OCI-LY3 (cell line): ENCODE results near the gene C21orf58.

Experiments used
- H2AFZ ChIP-seq: fragments of 200-600, 300-600 bp; shearing (Covaris generic); 2 replicates; pipeline ENCODE4 v1.6.0; 2014; ENCODE audit warnings: antibody characterized with exemption, low read depth, low read length
- H3K27ac ChIP-seq: fragments of 200-600, 300-600 bp; sonication (generic); 2 replicates; pipeline ENCODE4 v1.5.1; 2014; ENCODE audit warnings: mild to moderate bottlenecking, low read length, moderate library complexity, mixed read lengths
- H3K27me3 ChIP-seq: fragments of 200-600, 300-600 bp; sonication (generic); 2 replicates; pipeline ENCODE4 v1.6.1; 2014; ENCODE audit warnings: low read depth, low read length, mixed read lengths
- H3K36me3 ChIP-seq: fragments of 200-600, 300-600 bp; sonication (generic); replicated peaks from 2 replicates; pipeline ENCODE3; 2014; ENCODE audit warnings: low read depth, low read length, mixed read lengths
- H3K4me1 ChIP-seq: fragments of 300-600, 200-600 bp; sonication (generic); 2 replicates; pipeline ENCODE4 v1.6.1; 2014; ENCODE audit warnings: low read length, mixed read lengths
- H3K4me2 ChIP-seq: fragments of 200-600, 300-600 bp; sonication (generic); 2 replicates; pipeline ENCODE4 v1.6.1; 2014; ENCODE audit warnings: low read length, mixed read lengths
- H3K4me3 ChIP-seq: fragments of 300-600, 200-600 bp; sonication (generic); 2 replicates; pipeline ENCODE4 v1.5.1; 2014; ENCODE audit warnings: antibody characterized with exemption, mild to moderate bottlenecking, low read length, moderate library complexity
- H3K79me2 ChIP-seq: fragments of 300-600, 200-600 bp; shearing (Covaris generic); 2 replicates; pipeline ENCODE4 v1.6.1; 2014; ENCODE audit warnings: mild to moderate bottlenecking, low read length, mixed read lengths
- H3K9ac ChIP-seq: fragments of 300-600, 200-600 bp; shearing (Covaris generic); 2 replicates; pipeline ENCODE4 v1.6.0; 2014; ENCODE audit warnings: mild to moderate bottlenecking, low read length, moderate library complexity
- H3K9me3 ChIP-seq: fragments of 200-600, 300-600 bp; shearing (Covaris generic); 2 replicates; pipeline ENCODE4 v1.6.1; 2014; ENCODE audit warnings: low read length, mixed read lengths; ENCODE audit not compliant: insufficient read depth
- H4K20me1 ChIP-seq: fragments of 200-600, 300-600 bp; sonication (generic); 2 replicates; pipeline ENCODE4 v1.6.1; 2016; ENCODE audit warnings: low read length, mixed read lengths; ENCODE audit not compliant: insufficient read depth
- EZH2phosphoT487 ChIP-seq: fragments of 200-600 bp; shearing (Covaris generic); IDR thresholded peaks from 2 replicates; pipeline ENCODE4 v1.6.1; 2018; ENCODE audit warnings: antibody characterized with exemption, mixed run types, low read depth
- TF ChIP-seq, protein P1 (sequence below): fragments of 200-600, 300-600 bp; sonication (generic); IDR thresholded peaks from 2 replicates; pipeline ENCODE4 v1.5.1; 2014; ENCODE audit warnings: antibody characterized with exemption, low read length, low read depth

Gene C21orf58

DNA sequence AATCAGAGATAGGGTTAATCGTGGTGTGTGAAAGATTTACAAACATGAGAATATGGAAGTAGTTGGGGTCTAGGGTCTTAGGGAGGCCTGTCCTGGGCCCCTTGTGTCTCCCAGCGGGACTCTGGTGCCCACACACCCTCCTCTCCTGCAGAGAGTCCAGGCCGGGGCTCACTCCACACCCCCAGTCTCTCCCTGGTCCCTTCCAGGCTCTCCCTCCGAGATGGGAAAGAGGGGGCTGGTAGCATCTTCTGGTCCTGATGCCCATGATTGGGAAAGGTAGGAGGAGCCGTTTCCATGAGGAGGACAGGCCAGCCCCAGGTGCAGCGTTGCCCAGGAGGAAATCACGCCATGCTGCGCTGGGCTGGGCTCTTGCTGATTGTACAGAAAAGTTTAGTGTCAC lies 26.9 kb upstream of the C21orf58 start:
- Histone ChIP-seq H3K9me3 (no peaks in the 10 kb centered on the region), H3K79me2 (no peaks in the 10 kb centered on the region; the same call in 1 of the 2 replicates), H3K27me3 (no peaks in the 10 kb centered on the region), H3K4me1 (no peaks in the 10 kb centered on the region), H3K4me2 (no peak overlapping the region), H3K9ac (no peak overlapping the region), H2AFZ (no peak overlapping the region), H3K4me3 (no peak overlapping the region), H3K27ac (no peak overlapping the region), H4K20me1 (no peaks in the 10 kb centered on the region; the same call in 1 of the 2 replicates), H3K36me3 (peaks cover 15% of the 10 kb centered on the region)
- TF ChIP-seq EZH2phosphoT487, result no peak

GRCh38 chr21:46349134-46349760 lies 25.6 kb upstream of the C21orf58 start:
- TF ChIP-seq EZH2phosphoT487, result no peak
- TF ChIP-seq, protein P1, sequence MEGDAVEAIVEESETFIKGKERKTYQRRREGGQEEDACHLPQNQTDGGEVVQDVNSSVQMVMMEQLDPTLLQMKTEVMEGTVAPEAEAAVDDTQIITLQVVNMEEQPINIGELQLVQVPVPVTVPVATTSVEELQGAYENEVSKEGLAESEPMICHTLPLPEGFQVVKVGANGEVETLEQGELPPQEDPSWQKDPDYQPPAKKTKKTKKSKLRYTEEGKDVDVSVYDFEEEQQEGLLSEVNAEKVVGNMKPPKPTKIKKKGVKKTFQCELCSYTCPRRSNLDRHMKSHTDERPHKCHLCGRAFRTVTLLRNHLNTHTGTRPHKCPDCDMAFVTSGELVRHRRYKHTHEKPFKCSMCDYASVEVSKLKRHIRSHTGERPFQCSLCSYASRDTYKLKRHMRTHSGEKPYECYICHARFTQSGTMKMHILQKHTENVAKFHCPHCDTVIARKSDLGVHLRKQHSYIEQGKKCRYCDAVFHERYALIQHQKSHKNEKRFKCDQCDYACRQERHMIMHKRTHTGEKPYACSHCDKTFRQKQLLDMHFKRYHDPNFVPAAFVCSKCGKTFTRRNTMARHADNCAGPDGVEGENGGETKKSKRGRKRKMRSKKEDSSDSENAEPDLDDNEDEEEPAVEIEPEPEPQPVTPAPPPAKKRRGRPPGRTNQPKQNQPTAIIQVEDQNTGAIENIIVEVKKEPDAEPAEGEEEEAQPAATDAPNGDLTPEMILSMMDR, result no peak
- H3K27ac ChIP-seq, result no peak overlapping the region
- H3K36me3 ChIP-seq, result peaks cover 12% of the 10 kb centered on the region

DNA sequence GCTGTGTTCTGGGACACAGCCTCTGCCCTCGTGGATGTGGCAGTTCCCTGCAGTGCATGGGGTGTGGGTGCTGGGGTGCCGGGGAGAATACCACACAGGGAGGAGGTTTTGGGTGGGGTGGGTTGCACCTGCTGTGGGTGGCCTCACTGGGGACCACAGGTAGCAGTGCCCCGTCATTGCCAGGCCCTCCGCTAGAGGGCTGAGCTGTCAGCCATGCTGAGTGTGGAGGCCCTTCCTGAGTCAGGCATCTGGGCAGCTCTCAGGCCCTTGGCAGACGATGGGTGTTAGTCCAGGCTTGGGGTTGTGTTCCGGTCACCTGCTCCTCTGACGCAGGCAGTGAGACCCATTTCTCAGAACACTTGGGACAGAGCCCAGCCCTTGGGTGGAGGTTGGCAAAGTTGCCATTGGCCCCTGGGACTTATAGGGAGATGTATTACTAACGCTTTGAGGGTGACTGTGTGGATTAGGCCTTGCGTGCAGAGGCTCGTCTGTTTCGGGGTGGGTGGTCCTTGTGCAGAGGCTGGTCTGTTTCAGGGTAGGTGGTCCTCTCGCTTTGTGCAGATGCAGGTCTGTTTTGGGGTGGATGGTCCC lies 24.2 kb upstream of the C21orf58 start:
- H3K4me2 ChIP-seq, result no peak overlapping the region
- no peaks in the 10 kb centered on the region; the same call in 1 of the 2 replicates for H4K20me1 ChIP-seq
- H3K9ac ChIP-seq, result no peak overlapping the region
- no peaks in the 10 kb centered on the region for H3K4me1 ChIP-seq
- no peaks in the 10 kb centered on the region for H3K27me3 ChIP-seq
- H3K9me3 ChIP-seq, result no peaks in the 10 kb centered on the region
- TF ChIP-seq EZH2phosphoT487, result no peak
- TF ChIP-seq, protein P1, result peak; percentile 39; the same call in 1 of the 2 replicates
- H2AFZ ChIP-seq, result no peak overlapping the region
- H3K36me3 ChIP-seq, result peaks cover 10% of the 10 kb centered on the region
- H3K79me2 ChIP-seq, result peaks cover 8% of the 10 kb centered on the region; the same call in 1 of the 2 replicates
- H3K4me3 ChIP-seq, result no peak overlapping the region
- no peak overlapping the region for H3K27ac ChIP-seq

More at GRCh38 chr21:46349134-46349760, 25.6 kb upstream of the C21orf58 start:
- Histone ChIP-seq H2AFZ (no peak overlapping the region), H3K4me3 (no peak overlapping the region), H3K4me2 (no peak overlapping the region), H3K79me2 (peaks cover 7% of the 10 kb centered on the region; the same call in 1 of the 2 replicates), H3K9me3 (no peaks in the 10 kb centered on the region), H3K9ac (no peak overlapping the region), H4K20me1 (no peaks in the 10 kb centered on the region; the same call in 1 of the 2 replicates), H3K27me3 (no peaks in the 10 kb centered on the region), H3K4me1 (no peaks in the 10 kb centered on the region)

GRCh38 chr21:46347203-46347550 lies 23.5 kb upstream of the C21orf58 start:
- Histone ChIP-seq H3K4me3 (no peak overlapping the region), H3K27me3 (no peaks in the 10 kb centered on the region), H3K36me3 (peaks cover 9% of the 10 kb centered on the region), H4K20me1 (no peaks in the 10 kb centered on the region), H3K9ac (no peak overlapping the region), H3K4me1 (no peaks in the 10 kb centered on the region), H2AFZ (no peak overlapping the region), H3K27ac (no peak overlapping the region), H3K4me2 (no peak overlapping the region), H3K9me3 (no peaks in the 10 kb centered on the region), H3K79me2 (peaks cover 8% of the 10 kb centered on the region; the same call in 1 of the 2 replicates)
- TF ChIP-seq, protein P1, result no peak
- no peak for TF ChIP-seq EZH2phosphoT487
